ENCODE data around the gene R3HDM2.

DNA sequence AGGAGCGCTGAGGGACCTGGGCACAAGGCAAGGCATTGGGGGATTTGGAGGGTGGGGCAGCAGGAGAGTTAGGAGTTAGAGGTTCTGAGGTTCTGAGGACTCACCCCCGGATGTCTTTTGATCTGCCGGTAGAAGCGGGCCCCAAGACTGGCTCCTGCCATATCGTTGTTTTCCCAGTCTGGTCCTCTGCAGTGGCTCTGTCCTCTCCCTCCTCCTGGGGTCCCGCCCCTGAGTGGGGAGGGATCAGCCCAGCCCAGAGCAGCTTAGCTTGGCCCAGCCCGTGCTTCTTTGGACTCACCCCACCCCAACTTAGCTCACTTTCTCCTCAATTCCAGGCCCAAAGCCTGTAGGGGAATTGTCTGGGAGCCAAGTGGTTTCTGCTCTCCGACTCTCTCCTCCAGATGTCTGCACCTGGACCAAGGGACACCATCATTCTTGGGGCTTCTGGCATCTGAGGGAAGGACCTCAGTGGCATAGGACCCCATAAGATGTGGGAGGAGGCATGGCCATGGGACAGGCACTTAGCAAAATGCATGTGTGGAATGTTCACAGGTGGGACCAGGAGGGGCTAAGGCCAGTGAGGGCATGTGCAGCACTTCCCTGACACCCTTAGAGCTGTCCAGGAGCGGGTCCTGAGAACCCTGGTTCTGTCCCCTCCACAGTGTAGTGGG is 193.8 kb downstream of the R3HDM2 start:
- TF ChIP-seq, protein P1, sequence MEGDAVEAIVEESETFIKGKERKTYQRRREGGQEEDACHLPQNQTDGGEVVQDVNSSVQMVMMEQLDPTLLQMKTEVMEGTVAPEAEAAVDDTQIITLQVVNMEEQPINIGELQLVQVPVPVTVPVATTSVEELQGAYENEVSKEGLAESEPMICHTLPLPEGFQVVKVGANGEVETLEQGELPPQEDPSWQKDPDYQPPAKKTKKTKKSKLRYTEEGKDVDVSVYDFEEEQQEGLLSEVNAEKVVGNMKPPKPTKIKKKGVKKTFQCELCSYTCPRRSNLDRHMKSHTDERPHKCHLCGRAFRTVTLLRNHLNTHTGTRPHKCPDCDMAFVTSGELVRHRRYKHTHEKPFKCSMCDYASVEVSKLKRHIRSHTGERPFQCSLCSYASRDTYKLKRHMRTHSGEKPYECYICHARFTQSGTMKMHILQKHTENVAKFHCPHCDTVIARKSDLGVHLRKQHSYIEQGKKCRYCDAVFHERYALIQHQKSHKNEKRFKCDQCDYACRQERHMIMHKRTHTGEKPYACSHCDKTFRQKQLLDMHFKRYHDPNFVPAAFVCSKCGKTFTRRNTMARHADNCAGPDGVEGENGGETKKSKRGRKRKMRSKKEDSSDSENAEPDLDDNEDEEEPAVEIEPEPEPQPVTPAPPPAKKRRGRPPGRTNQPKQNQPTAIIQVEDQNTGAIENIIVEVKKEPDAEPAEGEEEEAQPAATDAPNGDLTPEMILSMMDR (conservative IDR thresholded peaks at IDR 0.05; ENCODE audit: low read length): no peak
- no peak for TF ChIP-seq EZH2phosphoT487 (IDR thresholded peaks at IDR 0.05; ENCODE audit: borderline replicate concordance)
